HUES48 (cell line): ENCODE measurements around the gene ITM2B.

Source experiments
- H3K27ac ChIP-seq: one replicate; pipeline ENCODE4 v1.7.0; 2013; ENCODE audit warnings: low read depth, low read length, inconsistent platforms
- H3K27me3 ChIP-seq: 2 replicates; pipeline ENCODE4 v1.6.1; 2013; ENCODE audit warnings: mild to moderate bottlenecking, low read length; ENCODE audit not compliant: control insufficient read depth, insufficient read depth
- H3K36me3 ChIP-seq: 2 replicates; pipeline ENCODE4 v1.6.1; 2013; ENCODE audit warnings: low read length; ENCODE audit not compliant: control insufficient read depth, insufficient read depth
- H3K4me1 ChIP-seq: 2 replicates; pipeline ENCODE4 v1.6.1; 2013; ENCODE audit warnings: mild to moderate bottlenecking, low read length; ENCODE audit not compliant: control insufficient read depth, insufficient read depth
- H3K4me3 ChIP-seq: 2 replicates; pipeline ENCODE4 v1.5.1; 2013; ENCODE audit warnings: mild to moderate bottlenecking, low read depth, low read length
- H3K9ac ChIP-seq: 2 replicates; pipeline ENCODE4 v1.6.1; 2013; ENCODE audit warnings: mild to moderate bottlenecking, low read depth, low read length, moderate library complexity
- H3K9me3 ChIP-seq: 2 replicates; pipeline ENCODE4 v1.6.1; 2013; ENCODE audit warnings: low read length; ENCODE audit not compliant: control insufficient read depth, insufficient read depth

The ITM2B gene

GRCh38 chr13:48242677-48243076, 9.7 kb downstream of the ITM2B start:
- Histone ChIP-seq H3K9ac (no peak overlapping the region), H3K4me3 (no peak overlapping the region), H3K27me3 (no peaks in the 10 kb centered on the region), H3K4me1 (peaks cover 14% of the 10 kb centered on the region), H3K36me3 (peaks cover 29% of the 10 kb centered on the region), H3K9me3 (no peaks in the 10 kb centered on the region), H3K27ac (no peak overlapping the region)

GRCh38 chr13:48244159-48244558, 11.2 kb downstream of the ITM2B start:
- Histone ChIP-seq H3K36me3 (peaks cover 29% of the 10 kb centered on the region), H3K9me3 (no peaks in the 10 kb centered on the region), H3K9ac (no peak overlapping the region), H3K27ac (no peak overlapping the region), H3K4me1 (0 out of 2 replicates have a peak, but pooled peaks cover under 1% of the 10 kb centered on the region), H3K27me3 (no peaks in the 10 kb centered on the region), H3K4me3 (no peak overlapping the region)

GRCh38 chr13:48246102-48246501, 13.1 kb downstream of the ITM2B start:
- no peaks in the 10 kb centered on the region for H3K9me3 ChIP-seq
- no peaks in the 10 kb centered on the region for H3K27me3 ChIP-seq
- no peak overlapping the region for H3K4me3 ChIP-seq
- peaks cover 16% of the 10 kb centered on the region for H3K36me3 ChIP-seq
- H3K27ac ChIP-seq = no peak overlapping the region
- H3K4me1 ChIP-seq = no peaks in the 10 kb centered on the region
- no peak overlapping the region for H3K9ac ChIP-seq

GRCh38 chr13:48249018-48249417, 16.0 kb downstream of the ITM2B start:
- Histone ChIP-seq H3K9me3 (no peaks in the 10 kb centered on the region), H3K36me3 (peaks cover 7% of the 10 kb centered on the region), H3K4me3 (no peak overlapping the region), H3K4me1 (no peaks in the 10 kb centered on the region), H3K27me3 (no peaks in the 10 kb centered on the region), H3K27ac (no peak overlapping the region), H3K9ac (no peak overlapping the region)

GRCh38 chr13:48251611-48252081, 18.6 kb downstream of the ITM2B start:
- no peak overlapping the region for H3K9ac ChIP-seq
- H3K9me3 ChIP-seq = no peaks in the 10 kb centered on the region
- no peaks in the 10 kb centered on the region for H3K27me3 ChIP-seq
- H3K4me1 ChIP-seq = no peaks in the 10 kb centered on the region
- H3K36me3 ChIP-seq = peaks cover 32% of the 10 kb centered on the region
- no peak overlapping the region for H3K4me3 ChIP-seq
- H3K27ac ChIP-seq = no peak overlapping the region

- Histone ChIP-seq H3K27me3 (no peaks in the 10 kb centered on the region), H3K27ac (no peak overlapping the region), H3K9ac (no peak overlapping the region), H3K9me3 (no peaks in the 10 kb centered on the region), H3K4me3 (no peak overlapping the region), H3K4me1 (no peaks in the 10 kb centered on the region), H3K36me3 (peaks cover 37% of the 10 kb centered on the region)
These were observed 19.2 kb downstream of the ITM2B start for GRCh38 chr13:48252176-48252575.

GRCh38 chr13:48253849-48254248, 20.8 kb downstream of the ITM2B start:
- Histone ChIP-seq H3K27ac (no peak overlapping the region), H3K36me3 (peaks cover 54% of the 10 kb centered on the region), H3K27me3 (no peaks in the 10 kb centered on the region), H3K4me1 (no peaks in the 10 kb centered on the region), H3K9me3 (no peaks in the 10 kb centered on the region), H3K9ac (no peak overlapping the region), H3K4me3 (no peak overlapping the region)

GRCh38 chr13:48255090-48255489, 22.1 kb downstream of the ITM2B start:
- Histone ChIP-seq H3K4me1 (no peaks in the 10 kb centered on the region), H3K27me3 (no peaks in the 10 kb centered on the region), H3K27ac (no peak overlapping the region), H3K9me3 (no peaks in the 10 kb centered on the region), H3K4me3 (no peak overlapping the region), H3K36me3 (peaks cover 62% of the 10 kb centered on the region), H3K9ac (no peak overlapping the region)

GRCh38 chr13:48255954-48256353, 22.9 kb downstream of the ITM2B start:
- no peak overlapping the region for H3K9ac ChIP-seq
- H3K27me3 ChIP-seq = no peaks in the 10 kb centered on the region
- peaks cover 68% of the 10 kb centered on the region for H3K36me3 ChIP-seq
- no peak overlapping the region for H3K27ac ChIP-seq
- no peaks in the 10 kb centered on the region for H3K4me1 ChIP-seq
- H3K9me3 ChIP-seq = no peaks in the 10 kb centered on the region
- no peak overlapping the region for H3K4me3 ChIP-seq

- no peak overlapping the region for H3K9ac ChIP-seq
- no peaks in the 10 kb centered on the region for H3K27me3 ChIP-seq
- no peak overlapping the region for H3K27ac ChIP-seq
- 0 out of 2 replicates have a peak, but pooled peaks cover 6% of the 10 kb centered on the region for H3K4me1 ChIP-seq
- no peak overlapping the region for H3K4me3 ChIP-seq
- no peaks in the 10 kb centered on the region for H3K9me3 ChIP-seq
- H3K36me3 ChIP-seq = peaks cover 89% of the 10 kb centered on the region
These were observed 25.0 kb downstream of the ITM2B start for GRCh38 chr13:48258002-48258401.

- Histone ChIP-seq H3K9ac (no peak overlapping the region), H3K4me1 (peaks cover 9% of the 10 kb centered on the region; the same call in 1 of the 2 replicates), H3K4me3 (no peak overlapping the region), H3K27me3 (no peaks in the 10 kb centered on the region), H3K36me3 (peaks cover 92% of the 10 kb centered on the region), H3K27ac (no peak overlapping the region), H3K9me3 (no peaks in the 10 kb centered on the region)
These were observed 25.4 kb downstream of the ITM2B start for GRCh38 chr13:48258430-48258829.

GRCh38 chr13:48260970-48261369, 28.0 kb downstream of the ITM2B start:
- H3K27ac ChIP-seq = no peak overlapping the region
- H3K4me3 ChIP-seq = no peak overlapping the region
- no peaks in the 10 kb centered on the region for H3K9me3 ChIP-seq
- peaks cover 10% of the 10 kb centered on the region; the same call in 1 of the 2 replicates for H3K4me1 ChIP-seq
- no peak overlapping the region for H3K9ac ChIP-seq
- no peaks in the 10 kb centered on the region for H3K27me3 ChIP-seq
- peaks cover 76% of the 10 kb centered on the region for H3K36me3 ChIP-seq
